Esophagus squamous epithelium (tissue), 4 donors: Measurements from ENCODE around the gene IL1RAPL1.

Experiments used
- CTCF ChIP-seq, 6 experiments: fragments of 450-650 bp in 4 of 6; fragments of 200-600 bp in 2 of 6; sonication (generic) in 2 of 6; IDR thresholded peaks; one replicate each; pipeline ENCODE4 v1.5.1; 2016 to 2019; ENCODE audit warnings: antibody characterized with exemption in 6 of 6, mild to moderate bottlenecking in 4 of 6, moderate library complexity in 4 of 6
- POLR2A ChIP-seq, 4 donors: fragments of 450-650 bp; IDR thresholded peaks; one replicate each; pipeline ENCODE4 v1.6.1; 2017; ENCODE audit warnings: antibody characterized with exemption in 4 of 4, mild to moderate bottlenecking in 4 of 4, moderate library complexity in 3 of 4

GRCh38 chrX:29560065-29560464 is 972.8 kb downstream of the IL1RAPL1 start:
- no peak for TF ChIP-seq CTCF (IDR thresholded peaks at IDR 0.05)
- no peak for TF ChIP-seq POLR2A (IDR thresholded peaks at IDR 0.05)
